Lower lobe of right lung (tissue), 2 donors: ENCODE data around the gene PRELID1. TPM values are rescaled to one million over a fixed set of nuclear protein-coding genes. Genes with fewer than 3 reads are reported as not detected.
A peak's percentile ranks its signal among the peaks of the same experiment; 100 is the strongest.

Source experiments
- ATAC-seq, 2 donors: fragments of 200-7000 bp; cut with Tn5 transposase; one replicate each; pipeline ENCODE4 v1.9.1; 2020 to 2022; ENCODE audit warnings: mild to moderate bottlenecking in 2 of 2, moderate library complexity in 2 of 2
- DNase-seq: peaks from one replicate; pipeline ENCODE4 v3.0.0-alpha.2; 2020
- H3K27ac ChIP-seq: fragments of 200-600 bp; one replicate; pipeline ENCODE4 v1.8.0; 2022
- H3K27me3 ChIP-seq: fragments of 200-600 bp; one replicate; pipeline ENCODE4 v1.8.0; 2022; ENCODE audit warnings: low read depth
- H3K36me3 ChIP-seq: fragments of 200-600 bp; one replicate; pipeline ENCODE4 v1.8.0; 2022; ENCODE audit warnings: mild to moderate bottlenecking
- H3K4me1 ChIP-seq: fragments of 200-600 bp; one replicate; pipeline ENCODE4 v1.8.0; 2022
- H3K4me3 ChIP-seq: fragments of 200-600 bp; one replicate; pipeline ENCODE4 v1.8.0; 2022; ENCODE audit warnings: mild to moderate bottlenecking
- H3K9me3 ChIP-seq: fragments of 200-600 bp; one replicate; pipeline ENCODE4 v1.8.0; 2022
- CTCF ChIP-seq: fragments of 200-600 bp; IDR thresholded peaks from one replicate; pipeline ENCODE4 v1.8.0; 2022; ENCODE audit warnings: antibody characterized with exemption, mild to moderate bottlenecking
- intact Hi-C: fragments of 100-400 bp; cut with DNase I; formaldehyde crosslinking; loops from one replicate; pipeline ENCODE4 v1.11.0; 2022
- total RNA-seq: library from RNA; stranded (reverse); fragmentation: NEBNext Ultra II Directional; extraction: Animal tissue kit (Norgen Biotek cat#: 25700); gene quantifications from one replicate; pipeline ENCODE4 v1.2.1, GENCODE V29; 2021
- donor health status: DM: no; HTN: yes; CAD: no; lungs with severe emphysema.

PRELID1 gene
- total RNA-seq, 1 donor from 2014 or later = 101 TPM

GRCh38 chr5:177293819-177294581, 9.6 kb upstream of the PRELID1 start:
- intact Hi-C loops = no loop called here
- H3K36me3 ChIP-seq = peaks cover 75% of the 10 kb centered on the region
- TF ChIP-seq CTCF = no peak

GRCh38 chr5:177294632-177295031, 9.0 kb upstream of the PRELID1 start:
- Histone ChIP-seq H3K36me3 (peaks cover 74% of the 10 kb centered on the region), H3K9me3 (no peaks in the 10 kb centered on the region), H3K4me1 (peaks cover 27% of the 10 kb centered on the region), H3K27ac (no peak overlapping the region), H3K27me3 (no peaks in the 10 kb centered on the region), H3K4me3 (no peak overlapping the region)
- no peak for ATAC-seq
- intact Hi-C loops = no loop called here
- TF ChIP-seq CTCF = no peak
- no peak for DNase-seq

More at GRCh38 chr5:177293819-177294581, 9.6 kb upstream of the PRELID1 start:
- DNase-seq (no peak), ATAC-seq (no peak)
- Histone ChIP-seq H3K4me1 (peaks cover 21% of the 10 kb centered on the region), H3K4me3 (no peak overlapping the region), H3K27me3 (no peaks in the 10 kb centered on the region), H3K27ac (no peak overlapping the region), H3K9me3 (no peaks in the 10 kb centered on the region)

GRCh38 chr5:177295924-177296323, 7.7 kb upstream of the PRELID1 start:
- no peak overlapping the region for H3K4me3 ChIP-seq
- peaks cover 40% of the 10 kb centered on the region for H3K4me1 ChIP-seq
- no peaks in the 10 kb centered on the region for H3K9me3 ChIP-seq
- intact Hi-C loops = no loop called here
- H3K36me3 ChIP-seq = peaks cover 61% of the 10 kb centered on the region
- H3K27me3 ChIP-seq = no peaks in the 10 kb centered on the region
- TF ChIP-seq CTCF = no peak
- no peak overlapping the region for H3K27ac ChIP-seq
- ATAC-seq = peak; percentile 34 to 43
- peak; percentile 57 for DNase-seq

GRCh38 chr5:177296581-177296980, 7.0 kb upstream of the PRELID1 start:
- H3K4me3 ChIP-seq = no peak overlapping the region
- no peaks in the 10 kb centered on the region for H3K27me3 ChIP-seq
- H3K36me3 ChIP-seq = peaks cover 58% of the 10 kb centered on the region
- no peaks in the 10 kb centered on the region for H3K9me3 ChIP-seq
- TF ChIP-seq CTCF = no peak
- no peak for DNase-seq
- peak overlapping the region; percentile 28 for H3K27ac ChIP-seq
- ATAC-seq = peak in 1 of 2 donors; percentile 14
- H3K4me1 ChIP-seq = peaks cover 47% of the 10 kb centered on the region
- intact Hi-C loops = no loop called here

GRCh38 chr5:177297922-177298321, 5.7 kb upstream of the PRELID1 start:
- Histone ChIP-seq H3K36me3 (peaks cover 50% of the 10 kb centered on the region), H3K4me3 (no peak overlapping the region), H3K4me1 (peaks cover 60% of the 10 kb centered on the region), H3K27ac (no peak overlapping the region), H3K27me3 (no peaks in the 10 kb centered on the region), H3K9me3 (no peaks in the 10 kb centered on the region)
- no peak for TF ChIP-seq CTCF
- ATAC-seq (no peak), DNase-seq (no peak)
- intact Hi-C loops = no loop called here
